ENCODE results near the gene ANKMY2. TPM values are rescaled to one million over a fixed set of nuclear protein-coding genes. Genes with fewer than 3 reads are reported as not detected.
A peak's percentile ranks its signal among the peaks of the same experiment; 100 is the strongest.

ANKMY2 gene
- total and polyA plus RNA-seq, 2 donors (not counting 1 experiment from before 2014, with no cell fraction given) = 34.3 to 50.4 TPM

DNA sequence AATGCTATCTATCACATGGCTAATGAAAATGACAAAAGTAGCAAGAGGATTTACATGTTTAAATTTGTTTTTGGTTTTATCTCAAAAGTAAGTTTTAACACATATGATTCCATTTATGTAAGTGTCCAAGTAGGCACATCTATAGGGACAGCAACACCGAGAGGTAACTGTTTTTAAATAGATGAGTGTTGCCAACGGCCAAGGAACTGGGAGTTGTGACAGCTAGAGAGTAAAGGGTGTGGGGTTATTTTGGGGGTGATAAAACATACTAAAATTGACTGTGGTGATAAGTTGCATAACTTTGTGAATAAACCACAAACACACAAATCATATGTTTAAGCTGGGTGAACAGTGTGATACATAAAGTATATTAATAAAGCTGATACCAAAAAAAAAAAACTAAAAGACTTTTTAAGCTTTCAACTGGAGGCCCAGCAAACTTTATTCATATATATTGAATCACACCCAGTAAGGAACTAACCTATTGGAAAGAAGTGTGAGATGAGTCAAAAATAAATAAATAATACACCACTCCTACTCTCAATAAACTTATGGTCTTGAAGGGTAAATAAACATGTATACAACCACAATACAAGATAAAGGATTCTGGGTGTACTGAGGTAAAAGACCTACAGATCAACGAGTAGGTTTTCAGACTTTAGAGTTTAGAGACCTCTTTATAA, 85.9 kb downstream of the ANKMY2 start:
- no peak overlapping the region for H3K4me2 ChIP-seq (ENCODE audit: extremely low read depth, insufficient read depth, low read length)
- no peaks in the 10 kb centered on the region for H3K27me3 ChIP-seq (ENCODE audit: control insufficient read depth, insufficient read depth, low read length)
- no peaks in the 10 kb centered on the region for H4K20me1 ChIP-seq (ENCODE audit: control insufficient read depth, extremely low read depth, insufficient read depth, low read length)
- TF ChIP-seq, protein P1, sequence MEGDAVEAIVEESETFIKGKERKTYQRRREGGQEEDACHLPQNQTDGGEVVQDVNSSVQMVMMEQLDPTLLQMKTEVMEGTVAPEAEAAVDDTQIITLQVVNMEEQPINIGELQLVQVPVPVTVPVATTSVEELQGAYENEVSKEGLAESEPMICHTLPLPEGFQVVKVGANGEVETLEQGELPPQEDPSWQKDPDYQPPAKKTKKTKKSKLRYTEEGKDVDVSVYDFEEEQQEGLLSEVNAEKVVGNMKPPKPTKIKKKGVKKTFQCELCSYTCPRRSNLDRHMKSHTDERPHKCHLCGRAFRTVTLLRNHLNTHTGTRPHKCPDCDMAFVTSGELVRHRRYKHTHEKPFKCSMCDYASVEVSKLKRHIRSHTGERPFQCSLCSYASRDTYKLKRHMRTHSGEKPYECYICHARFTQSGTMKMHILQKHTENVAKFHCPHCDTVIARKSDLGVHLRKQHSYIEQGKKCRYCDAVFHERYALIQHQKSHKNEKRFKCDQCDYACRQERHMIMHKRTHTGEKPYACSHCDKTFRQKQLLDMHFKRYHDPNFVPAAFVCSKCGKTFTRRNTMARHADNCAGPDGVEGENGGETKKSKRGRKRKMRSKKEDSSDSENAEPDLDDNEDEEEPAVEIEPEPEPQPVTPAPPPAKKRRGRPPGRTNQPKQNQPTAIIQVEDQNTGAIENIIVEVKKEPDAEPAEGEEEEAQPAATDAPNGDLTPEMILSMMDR (conservative IDR thresholded peaks at IDR 0.05 in 1 of 2, IDR thresholded peaks at IDR 0.05 in 1 of 2; ENCODE audit: low read depth in 1 of 2, low read length in 2 of 2) = no peak
- TF ChIP-seq EZH2 (IDR thresholded peaks at IDR 0.05; ENCODE audit: low read length, missing control alignments) = no peak
- H3K9me3 ChIP-seq (ENCODE audit: control insufficient read depth, insufficient read depth, low read depth, low read length) = no peaks in the 10 kb centered on the region
- H3K79me2 ChIP-seq (ENCODE audit: control insufficient read depth, insufficient read depth, low read length) = no peaks in the 10 kb centered on the region
- DNase-seq (ENCODE audit: low read depth in 2 of 2) = no peak
- H3K4me1 ChIP-seq (ENCODE audit: control insufficient read depth, extremely low read depth, insufficient read depth, low read length) = no peaks in the 10 kb centered on the region
- H2AFZ ChIP-seq (ENCODE audit: low read length) = no peak overlapping the region
- no peaks in the 10 kb centered on the region for H3K36me3 ChIP-seq (ENCODE audit: control insufficient read depth, insufficient read depth, low read length)
- no peak overlapping the region for H3K27ac ChIP-seq (ENCODE audit: insufficient read depth, low read length)
- no peak overlapping the region for H3K9ac ChIP-seq (ENCODE audit: insufficient read depth, low read length)
- no peak overlapping the region for H3K4me3 ChIP-seq (replicated peaks in 1 of 4; ENCODE audit: control extremely low read depth in 1 of 4, insufficient read depth in 1 of 4, low read depth in 3 of 4, low read length in 4 of 4)

DNA sequence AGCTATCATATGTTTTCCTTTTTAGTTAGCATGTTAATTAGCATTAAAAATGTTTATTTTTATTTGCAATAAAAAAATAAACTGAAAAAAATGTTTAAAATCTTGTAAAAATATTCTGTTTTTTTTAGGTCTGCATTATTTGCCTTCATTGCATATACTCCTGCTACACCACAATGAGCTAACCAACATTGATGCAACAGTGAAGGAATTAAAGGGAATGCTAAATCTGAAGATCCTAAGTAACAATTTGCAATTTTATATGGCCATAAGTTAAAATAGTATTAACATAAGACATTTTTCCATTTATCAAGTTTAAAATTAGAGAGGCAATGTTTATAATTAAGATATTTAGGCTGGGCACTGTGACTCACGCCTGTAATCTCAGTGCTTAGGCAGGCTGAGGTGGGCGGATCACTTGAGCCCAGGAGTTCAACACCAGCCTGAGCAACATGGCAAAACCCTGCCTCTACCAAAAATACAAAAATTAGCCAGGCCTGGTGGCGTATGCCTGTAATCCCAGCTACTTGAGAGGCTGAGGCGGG, 86.7 kb downstream of the ANKMY2 start:
- TF ChIP-seq, protein P1 (conservative IDR thresholded peaks at IDR 0.05 in 1 of 2, IDR thresholded peaks at IDR 0.05 in 1 of 2; ENCODE audit: low read depth in 1 of 2, low read length in 2 of 2) = no peak
- no peak for TF ChIP-seq EZH2 (IDR thresholded peaks at IDR 0.05; ENCODE audit: low read length, missing control alignments)
- Histone ChIP-seq H3K4me3 (replicated peaks in 1 of 4; ENCODE audit: control extremely low read depth in 1 of 4, insufficient read depth in 1 of 4, low read depth in 3 of 4, low read length in 4 of 4) (no peak overlapping the region), H3K4me1 (ENCODE audit: control insufficient read depth, extremely low read depth, insufficient read depth, low read length) (no peaks in the 10 kb centered on the region), H3K9me3 (ENCODE audit: control insufficient read depth, insufficient read depth, low read depth, low read length) (no peaks in the 10 kb centered on the region), H4K20me1 (ENCODE audit: control insufficient read depth, extremely low read depth, insufficient read depth, low read length) (no peaks in the 10 kb centered on the region), H3K27me3 (ENCODE audit: control insufficient read depth, insufficient read depth, low read length) (no peaks in the 10 kb centered on the region), H2AFZ (ENCODE audit: low read length) (no peak overlapping the region), H3K27ac (ENCODE audit: insufficient read depth, low read length) (no peak overlapping the region), H3K79me2 (ENCODE audit: control insufficient read depth, insufficient read depth, low read length) (no peaks in the 10 kb centered on the region), H3K36me3 (ENCODE audit: control insufficient read depth, insufficient read depth, low read length) (no peaks in the 10 kb centered on the region), H3K4me2 (ENCODE audit: extremely low read depth, insufficient read depth, low read length) (no peak overlapping the region), H3K9ac (ENCODE audit: insufficient read depth, low read length) (no peak overlapping the region)
- DNase-seq (ENCODE audit: low read depth in 2 of 2) = peak in 1 of 2 donors; percentile 4

DNA sequence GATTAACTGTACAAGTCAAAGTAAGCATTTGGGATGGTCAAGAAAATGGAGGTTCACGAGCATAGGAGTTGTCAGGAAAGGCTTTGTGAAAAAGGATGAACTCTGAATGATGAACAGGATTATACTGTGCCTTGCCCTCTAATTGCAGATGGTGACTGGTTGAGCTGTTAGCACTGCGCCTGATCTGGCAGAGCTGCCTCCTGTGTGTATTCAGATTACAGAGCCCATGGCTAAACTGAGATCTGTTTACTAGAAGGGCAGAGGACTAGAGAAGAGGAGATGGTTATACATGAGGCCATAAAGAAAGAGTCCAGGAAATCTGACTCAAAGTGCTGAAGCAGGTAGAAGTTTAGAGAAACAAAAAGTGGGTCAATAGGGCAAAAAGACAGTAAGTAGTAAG, 89.2 kb downstream of the ANKMY2 start:
- H3K4me3 ChIP-seq (replicated peaks in 1 of 4; ENCODE audit: control extremely low read depth in 1 of 4, insufficient read depth in 1 of 4, low read depth in 3 of 4, low read length in 4 of 4) = no peak overlapping the region
- no peaks in the 10 kb centered on the region for H3K27me3 ChIP-seq (ENCODE audit: control insufficient read depth, insufficient read depth, low read length)
- no peak overlapping the region for H3K4me2 ChIP-seq (ENCODE audit: extremely low read depth, insufficient read depth, low read length)
- TF ChIP-seq, protein P1 (conservative IDR thresholded peaks at IDR 0.05 in 1 of 2, IDR thresholded peaks at IDR 0.05 in 1 of 2; ENCODE audit: low read depth in 1 of 2, low read length in 2 of 2) = no peak
- no peak for TF ChIP-seq EZH2 (IDR thresholded peaks at IDR 0.05; ENCODE audit: low read length, missing control alignments)
- H2AFZ ChIP-seq (ENCODE audit: low read length) = no peak overlapping the region
- no peak overlapping the region for H3K9ac ChIP-seq (ENCODE audit: insufficient read depth, low read length)
- H3K79me2 ChIP-seq (ENCODE audit: control insufficient read depth, insufficient read depth, low read length) = no peaks in the 10 kb centered on the region
- H3K36me3 ChIP-seq (ENCODE audit: control insufficient read depth, insufficient read depth, low read length) = no peaks in the 10 kb centered on the region
- H3K9me3 ChIP-seq (ENCODE audit: control insufficient read depth, insufficient read depth, low read depth, low read length) = no peaks in the 10 kb centered on the region
- H3K27ac ChIP-seq (ENCODE audit: insufficient read depth, low read length) = no peak overlapping the region
- no peak for DNase-seq (ENCODE audit: low read depth in 2 of 2)
- no peaks in the 10 kb centered on the region for H4K20me1 ChIP-seq (ENCODE audit: control insufficient read depth, extremely low read depth, insufficient read depth, low read length)
- H3K4me1 ChIP-seq (ENCODE audit: control insufficient read depth, extremely low read depth, insufficient read depth, low read length) = no peaks in the 10 kb centered on the region
